Measurements from ENCODE around the gene USP11. TPM values are rescaled to one million over a fixed set of nuclear protein-coding genes. Genes with fewer than 3 reads are reported as not detected.

Gene USP11
- total and polyA plus RNA-seq, 2 donors (not counting 1 experiment from before 2014, with no cell fraction given) = 63.4 to 136 TPM

GRCh38 chrX:47214435-47215077 lies 18.3 kb upstream of the USP11 start:
- H3K4me3 ChIP-seq (ENCODE audit: control extremely low read depth in 1 of 5, extremely low read depth in 1 of 5, insufficient read depth in 1 of 5, low read depth in 2 of 5, low read length in 4 of 5) = no peak overlapping the region
- intact Hi-C loops (cut with micrococcal nuclease) = loop anchor here (5.0 to 10.0 kb wide), 2 partner anchors 457 to 1700 kb away; partner anchors contain the start of genes PIM2, SLC35A2 and SLC9A7
- DNase-seq = no peak
- H3K9me3 ChIP-seq (ENCODE audit: control extremely low read depth in 1 of 3, control insufficient read depth in 2 of 3, insufficient read depth in 1 of 3, low read length in 2 of 3) = no peaks in the 10 kb centered on the region
- TF ChIP-seq, protein P1, sequence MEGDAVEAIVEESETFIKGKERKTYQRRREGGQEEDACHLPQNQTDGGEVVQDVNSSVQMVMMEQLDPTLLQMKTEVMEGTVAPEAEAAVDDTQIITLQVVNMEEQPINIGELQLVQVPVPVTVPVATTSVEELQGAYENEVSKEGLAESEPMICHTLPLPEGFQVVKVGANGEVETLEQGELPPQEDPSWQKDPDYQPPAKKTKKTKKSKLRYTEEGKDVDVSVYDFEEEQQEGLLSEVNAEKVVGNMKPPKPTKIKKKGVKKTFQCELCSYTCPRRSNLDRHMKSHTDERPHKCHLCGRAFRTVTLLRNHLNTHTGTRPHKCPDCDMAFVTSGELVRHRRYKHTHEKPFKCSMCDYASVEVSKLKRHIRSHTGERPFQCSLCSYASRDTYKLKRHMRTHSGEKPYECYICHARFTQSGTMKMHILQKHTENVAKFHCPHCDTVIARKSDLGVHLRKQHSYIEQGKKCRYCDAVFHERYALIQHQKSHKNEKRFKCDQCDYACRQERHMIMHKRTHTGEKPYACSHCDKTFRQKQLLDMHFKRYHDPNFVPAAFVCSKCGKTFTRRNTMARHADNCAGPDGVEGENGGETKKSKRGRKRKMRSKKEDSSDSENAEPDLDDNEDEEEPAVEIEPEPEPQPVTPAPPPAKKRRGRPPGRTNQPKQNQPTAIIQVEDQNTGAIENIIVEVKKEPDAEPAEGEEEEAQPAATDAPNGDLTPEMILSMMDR (IDR thresholded peaks at IDR 0.05) = no peak
- TF ChIP-seq EZH2 (IDR thresholded peaks at IDR 0.05; ENCODE audit: borderline replicate concordance, insufficient read depth, low read depth, low read length, poor library complexity, severe bottlenecking) = no peak
- no peaks in the 10 kb centered on the region for H3K27me3 Mint-ChIP-seq
- H3K36me3 ChIP-seq (replicated peaks in 1 of 2; ENCODE audit: control extremely low read depth in 1 of 2, control insufficient read depth in 1 of 2, extremely low read depth in 1 of 2, insufficient read depth in 2 of 2, low read length in 1 of 2) = peaks cover 0 to 51% of the 10 kb centered on the region in 2 experiments
- H3K27ac ChIP-seq (ENCODE audit: low read length in 2 of 2) = no peak overlapping the region
- H3K4me2 ChIP-seq (replicated peaks; ENCODE audit: low read depth, low read length, poor library complexity, severe bottlenecking) = no peak overlapping the region
- 96% methylated on average over 18 of the region's 20 CpGs for WGBS (ENCODE audit: insufficient coverage)
- H3K4me3 Mint-ChIP-seq = no peak overlapping the region
- H3K79me2 ChIP-seq (ENCODE audit: control insufficient read depth, insufficient read depth, low read length) = peaks cover 10% of the 10 kb centered on the region
- peaks cover 11% of the 10 kb centered on the region for H4K20me1 ChIP-seq (ENCODE audit: control insufficient read depth, insufficient read depth, low read length, poor library complexity, severe bottlenecking)
- no peaks in the 10 kb centered on the region for H3K9me3 Mint-ChIP-seq (ENCODE audit: insufficient read depth)
- H3K27me3 ChIP-seq (replicated peaks in 1 of 4; ENCODE audit: control extremely low read depth in 1 of 4, control insufficient read depth in 3 of 4, insufficient read depth in 4 of 4, low read length in 3 of 4) = no peaks in the 10 kb centered on the region
- H3K4me1 ChIP-seq (ENCODE audit: control insufficient read depth in 2 of 2, insufficient read depth in 2 of 2, low read length in 2 of 2) = peaks cover 11 to 12% of the 10 kb centered on the region in 2 donors
- ATAC-seq (ENCODE audit: low read depth) = no peak
- ChIA-PET POLR2A (no interaction called here), CTCF (no interaction called here)
- H3K27ac Mint-ChIP-seq = no peak overlapping the region
- H2AFZ ChIP-seq (ENCODE audit: insufficient read depth, low read depth, low read length, poor library complexity, severe bottlenecking) = no peak overlapping the region
- peaks cover 18% of the 10 kb centered on the region for H3K4me1 Mint-ChIP-seq
- H3K9ac ChIP-seq (ENCODE audit: low read length) = no peak overlapping the region

GRCh38 chrX:47215291-47215900 lies 17.4 kb upstream of the USP11 start:
- intact Hi-C loops (cut with micrococcal nuclease) = loop anchor here (5.0 to 10.0 kb wide), 2 partner anchors 458 to 1699 kb away; partner anchors contain the start of genes PIM2, SLC35A2 and SLC9A7
- peaks cover 19 to 21% of the 10 kb centered on the region in 2 donors for H3K4me1 ChIP-seq (ENCODE audit: control insufficient read depth in 2 of 2, insufficient read depth in 2 of 2, low read length in 2 of 2)
- H3K27me3 ChIP-seq (replicated peaks in 1 of 4; ENCODE audit: control extremely low read depth in 1 of 4, control insufficient read depth in 3 of 4, insufficient read depth in 4 of 4, low read length in 3 of 4) = no peaks in the 10 kb centered on the region
- TF ChIP-seq, protein P1 (IDR thresholded peaks at IDR 0.05) = no peak
- no peak for TF ChIP-seq EZH2 (IDR thresholded peaks at IDR 0.05; ENCODE audit: borderline replicate concordance, insufficient read depth, low read depth, low read length, poor library complexity, severe bottlenecking)
- H3K9me3 ChIP-seq (ENCODE audit: control extremely low read depth in 1 of 3, control insufficient read depth in 2 of 3, insufficient read depth in 1 of 3, low read length in 2 of 3) = no peaks in the 10 kb centered on the region
- Mint-ChIP-seq H3K4me3 (no peak overlapping the region), H3K9me3 (ENCODE audit: insufficient read depth) (no peaks in the 10 kb centered on the region), H3K4me1 (peaks cover 27% of the 10 kb centered on the region), H3K27me3 (no peaks in the 10 kb centered on the region), H3K27ac (no peak overlapping the region)
- no peak overlapping the region for H3K4me3 ChIP-seq (ENCODE audit: control extremely low read depth in 1 of 5, extremely low read depth in 1 of 5, insufficient read depth in 1 of 5, low read depth in 2 of 5, low read length in 4 of 5)
- no peak overlapping the region for H3K4me2 ChIP-seq (replicated peaks; ENCODE audit: low read depth, low read length, poor library complexity, severe bottlenecking)
- peaks cover 0 to 43% of the 10 kb centered on the region in 2 experiments for H3K36me3 ChIP-seq (replicated peaks in 1 of 2; ENCODE audit: control extremely low read depth in 1 of 2, control insufficient read depth in 1 of 2, extremely low read depth in 1 of 2, insufficient read depth in 2 of 2, low read length in 1 of 2)
- CTCF ChIA-PET = no interaction called here
- H2AFZ ChIP-seq (ENCODE audit: insufficient read depth, low read depth, low read length, poor library complexity, severe bottlenecking) = no peak overlapping the region
- DNase-seq (no peak), ATAC-seq (ENCODE audit: low read depth) (no peak)
- POLR2A ChIA-PET = no interaction called here
- peaks cover 18% of the 10 kb centered on the region for H3K79me2 ChIP-seq (ENCODE audit: control insufficient read depth, insufficient read depth, low read length)
- H4K20me1 ChIP-seq (ENCODE audit: control insufficient read depth, insufficient read depth, low read length, poor library complexity, severe bottlenecking) = peaks cover 19% of the 10 kb centered on the region
- H3K27ac ChIP-seq (ENCODE audit: low read length in 2 of 2) = no peak overlapping the region
- H3K9ac ChIP-seq (ENCODE audit: low read length) = no peak overlapping the region
- 88% methylated on average over 4 of the region's 12 CpGs for WGBS (ENCODE audit: insufficient coverage)

All from B cell (primary cell).